Diencephalon (tissue), 1 donor: Measurements from ENCODE around the gene BICRA. TPM values are rescaled to one million over a fixed set of nuclear protein-coding genes. Genes with fewer than 3 reads are reported as not detected.

Experiments used
- small RNA-seq: library from RNA; depleted of rRNA; stranded (forward); fragments of <200 nt; gene quantifications from one replicate; pipeline ENCODE3, GENCODE V24; 2014
- total RNA-seq: library from RNA; depleted of rRNA; stranded (reverse); fragments of >200 nt; gene quantifications from one replicate; pipeline ENCODE4 v1.2.3, GENCODE V29; 2014

BICRA gene
- total RNA-seq, result 6.2 TPM

DNA sequence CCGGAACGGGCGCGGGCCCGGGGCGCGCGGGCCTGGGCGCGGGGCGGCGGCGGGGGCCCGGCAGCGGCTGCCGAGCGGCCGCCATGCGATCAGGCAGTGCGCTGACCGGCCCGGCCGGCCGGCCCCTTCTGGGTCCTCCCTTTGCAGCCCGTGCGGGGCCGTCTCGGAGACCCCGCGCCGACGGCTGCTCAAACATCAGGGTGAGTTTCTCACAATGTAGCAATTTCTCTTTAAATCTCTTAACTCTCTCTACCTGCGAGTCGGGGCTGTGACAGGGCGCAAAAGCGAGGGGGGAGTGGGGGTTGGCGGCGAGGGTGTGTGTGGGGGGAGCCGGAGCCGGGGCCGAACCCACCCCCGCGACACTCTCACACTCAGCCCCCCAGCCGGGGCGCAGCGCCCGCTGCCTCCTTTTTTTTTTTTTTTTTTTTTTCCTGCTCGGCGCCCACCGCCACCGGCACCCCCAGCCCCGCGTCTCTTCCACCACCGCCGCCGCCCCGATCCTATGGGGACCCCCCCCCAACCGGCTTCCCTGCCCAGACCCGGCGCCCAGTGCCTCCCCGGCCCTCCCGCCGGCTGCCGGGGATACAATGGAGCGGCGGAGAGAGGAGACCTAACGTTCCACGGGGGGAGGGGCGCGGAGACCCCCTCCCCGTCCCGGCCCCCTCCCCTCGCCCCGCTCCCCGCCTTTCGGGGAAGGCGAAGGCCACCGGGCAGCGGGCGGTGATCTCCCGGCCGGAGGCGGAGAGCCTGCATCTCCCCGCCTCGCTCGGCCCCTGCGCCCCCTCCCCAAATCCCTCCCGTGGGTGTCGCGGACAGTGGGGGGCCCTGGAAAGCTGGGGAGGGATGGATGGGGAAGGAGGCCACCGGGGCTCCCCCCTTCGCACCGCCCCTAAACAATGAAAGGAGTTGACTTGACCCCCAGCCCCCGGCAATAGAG is at the start of gene BICRA:
TSS of gene BICRA (plus strand) at position 166 of the 937 bp plus-strand sequence. CDS start 64,441 bp downstream, outside the sequence.

DNA sequence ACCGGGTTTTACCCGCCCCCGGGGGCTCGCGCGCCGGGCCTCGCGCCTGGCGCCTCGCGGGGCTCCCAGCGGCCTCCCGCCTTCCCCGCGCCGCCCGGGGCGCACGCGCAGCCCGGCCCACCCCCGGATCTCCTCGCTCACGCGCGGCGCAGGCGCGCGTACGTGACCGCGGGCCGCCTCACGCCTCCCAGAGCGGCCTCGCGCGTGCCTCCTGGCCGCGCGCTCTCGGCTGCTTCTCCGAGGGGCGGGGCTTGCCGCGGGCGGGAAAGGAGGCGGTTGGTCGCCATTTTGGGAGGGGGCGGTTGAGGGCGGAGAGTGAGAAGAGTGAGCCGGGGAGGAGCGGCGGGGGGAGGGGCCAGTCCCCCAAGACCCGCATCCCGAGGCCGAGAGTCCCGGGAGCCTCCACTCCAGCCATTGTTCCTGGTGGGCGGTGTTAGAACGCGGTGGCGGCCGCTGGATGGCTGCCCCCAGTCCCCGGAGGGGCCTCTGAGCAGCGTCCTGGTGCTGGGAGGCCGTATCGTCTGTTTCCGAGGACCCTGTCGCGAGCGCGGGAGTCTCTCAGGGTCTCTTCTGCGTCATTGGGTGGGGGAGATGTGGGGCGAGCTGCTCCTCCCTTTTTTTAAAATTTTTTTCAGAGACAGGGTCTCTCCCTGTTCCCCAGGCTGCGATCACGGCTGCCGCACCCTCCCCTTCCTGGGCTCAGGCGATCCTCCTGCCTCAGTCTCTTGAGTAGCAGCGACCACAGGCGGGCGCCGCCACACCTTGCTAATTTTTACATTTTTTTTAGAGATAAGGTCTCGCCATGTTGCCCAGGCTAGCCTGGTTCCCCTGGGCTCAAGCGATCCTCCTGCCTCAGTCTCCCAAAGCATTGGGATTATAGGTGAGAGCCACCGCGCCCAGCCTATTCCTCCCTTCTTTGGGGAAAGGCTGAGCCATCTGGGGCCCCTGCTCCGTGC is 35.6 kb upstream of the BICRA start, which contains the start of gene ZNF541:
TSS of gene ZNF541 (minus strand) at position 78 of the 956 bp plus-strand sequence. CDS start 17,292 bp downstream, outside the sequence.

GRCh38 chr19:47713046-47714021 is 104.4 kb downstream of the BICRA start, which contains the start of gene EHD2:
Gene EHD2, plus strand, starts transcription at chr19:47713422. Its CDS starts 3,191 bp downstream, at chr19:47716613.

DNA sequence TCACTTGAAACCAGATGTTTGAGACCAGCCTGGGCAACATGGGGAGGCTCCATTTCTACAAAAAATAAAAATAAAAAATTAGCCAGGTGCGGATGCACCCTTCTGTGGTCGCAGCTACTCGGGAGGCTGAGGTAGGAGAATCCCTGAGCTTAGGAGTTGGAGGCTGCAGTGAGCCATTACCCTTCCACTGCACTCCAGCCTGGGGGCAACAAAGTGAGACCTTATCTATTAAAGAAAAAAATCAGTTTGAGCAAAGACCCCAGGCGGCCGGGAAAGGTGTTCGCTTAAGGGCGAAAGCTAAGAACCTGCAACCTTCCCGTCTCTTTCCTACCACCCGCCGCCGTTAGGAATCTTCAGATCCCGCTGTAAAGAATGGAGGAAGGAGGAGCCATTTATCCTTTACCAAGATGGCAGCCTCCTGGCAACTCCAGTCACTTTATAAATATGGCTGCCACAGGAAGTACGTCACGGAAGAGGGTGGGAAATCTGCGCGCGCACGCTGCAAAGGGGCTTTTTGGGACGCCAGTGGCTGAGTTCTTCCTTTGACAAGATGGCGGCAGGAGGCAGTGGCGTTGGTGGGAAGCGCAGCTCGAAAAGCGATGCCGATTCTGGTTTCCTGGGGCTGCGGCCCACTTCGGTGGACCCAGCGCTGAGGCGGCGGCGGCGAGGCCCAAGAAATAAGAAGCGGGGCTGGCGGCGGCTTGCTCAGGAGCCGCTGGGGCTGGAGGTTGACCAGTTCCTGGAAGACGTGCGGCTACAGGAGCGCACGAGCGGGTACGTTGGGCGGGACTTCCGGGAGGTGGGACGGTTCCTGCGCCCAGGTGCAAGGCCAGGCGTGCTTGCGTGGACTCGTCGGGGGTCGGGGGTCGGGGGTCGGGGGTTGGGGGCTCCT is 136.3 kb downstream of the BICRA start, which contains the start of gene NOP53:
TSS of gene NOP53 (plus strand) at position 537 of the 892 bp plus-strand sequence. CDS start at position 551, 14 bp downstream.

Small RNA genes lying within 50 kb of the gene (small RNA-seq; reads per million reads assigned to genes)
- not detected for gene RN7SL322P

Other genes starting within 250 kb of the BICRA start
- 76.4 TPM for gene MEIS3, start 189.6 kb upstream of the BICRA start, total RNA-seq
- 58.8 TPM for gene SLC8A2, start 137.2 kb upstream of the BICRA start, total RNA-seq
- 7.2 TPM for gene KPTN, start 124.9 kb upstream of the BICRA start, total RNA-seq
- gene NAPA, start 94.1 kb upstream of the BICRA start, total RNA-seq, result 62.7 TPM
- gene ZNF541, start 36.0 kb upstream of the BICRA start, total RNA-seq, result 0.23 TPM
- gene EHD2, start 104.3 kb downstream of the BICRA start, total RNA-seq, result 1.8 TPM
- 53.1 TPM for gene NOP53, start 136.4 kb downstream of the BICRA start, total RNA-seq
- 370 TPM for gene SELENOW, start 169.6 kb downstream of the BICRA start, total RNA-seq
- not detected for gene TPRX1, start 195.4 kb downstream of the BICRA start, total RNA-seq
- not detected for gene CRX, start 212.8 kb downstream of the BICRA start, total RNA-seq